KMS-11 (cell line): Measurements from ENCODE around the gene ALMS1.
A peak's percentile ranks its signal among the peaks of the same experiment; 100 is the strongest.
"Not testable (repeated sequence)": the region's sequence is repeated elsewhere in the genome, so short reads cannot be mapped to it uniquely, and the experiment has no call there.

ENCODE experiments used
- H2AFZ ChIP-seq: fragments of 200-600 bp; sonication (generic); 2 replicates; pipeline ENCODE4 v1.6.1; 2016; ENCODE audit warnings: antibody characterized with exemption, mixed run types, low read depth
- H3K27ac ChIP-seq: fragments of 200-600 bp; sonication (generic); 2 replicates; pipeline ENCODE4 v1.6.1; 2016; ENCODE audit warnings: mild to moderate bottlenecking, mixed run types
- H3K27me3 ChIP-seq: fragments of 200-600 bp; sonication (generic); 2 replicates; pipeline ENCODE4 v1.6.1; 2017; ENCODE audit warnings: mild to moderate bottlenecking, low read depth, mixed run types, moderate library complexity; ENCODE audit not compliant: insufficient read depth
- H3K36me3 ChIP-seq: fragments of 200-600 bp; sonication (generic); 2 replicates; pipeline ENCODE4 v1.6.1; 2017; ENCODE audit warnings: mild to moderate bottlenecking, mixed run types; ENCODE audit not compliant: insufficient read depth
- H3K4me1 ChIP-seq: fragments of 200-600 bp; sonication (generic); 2 replicates; pipeline ENCODE4 v1.6.1; 2016; ENCODE audit warnings: mild to moderate bottlenecking, low read depth, mixed run types; ENCODE audit not compliant: poor library complexity, severe bottlenecking
- H3K4me2 ChIP-seq: fragments of 200-600 bp; sonication (generic); 2 replicates; pipeline ENCODE4 v1.7.0; 2016; ENCODE audit warnings: mild to moderate bottlenecking, mixed run types
- H3K4me3 ChIP-seq: fragments of 200-600 bp; sonication (generic); IDR thresholded peaks from 2 replicates; pipeline ENCODE4 v1.6.1; 2017; ENCODE audit warnings: low read depth, low read length, mixed read lengths; ENCODE audit not compliant: insufficient read depth
- H3K79me2 ChIP-seq: fragments of 200-600 bp; sonication (generic); 2 replicates; pipeline ENCODE4 v1.6.1; 2016; ENCODE audit warnings: low read depth, mixed run types; ENCODE audit not compliant: insufficient read depth
- H3K9ac ChIP-seq: fragments of 200-600 bp; sonication (generic); 2 replicates; pipeline ENCODE4 v1.6.1; 2016; ENCODE audit warnings: mild to moderate bottlenecking, mixed run types
- H4K20me1 ChIP-seq: fragments of 200-600 bp; sonication (generic); 2 replicates; pipeline ENCODE4 v1.6.1; 2016; ENCODE audit warnings: mild to moderate bottlenecking, mixed run types; ENCODE audit not compliant: insufficient read depth
- CTCF ChIP-seq: fragments of 200-600 bp; sonication (generic); conservative IDR thresholded peaks from 2 replicates; pipeline ENCODE4 v1.6.1; 2017; ENCODE audit warnings: low read depth, mild to moderate bottlenecking, antibody characterized with exemption, low read length, moderate library complexity, mixed read lengths

Gene ALMS1

DNA sequence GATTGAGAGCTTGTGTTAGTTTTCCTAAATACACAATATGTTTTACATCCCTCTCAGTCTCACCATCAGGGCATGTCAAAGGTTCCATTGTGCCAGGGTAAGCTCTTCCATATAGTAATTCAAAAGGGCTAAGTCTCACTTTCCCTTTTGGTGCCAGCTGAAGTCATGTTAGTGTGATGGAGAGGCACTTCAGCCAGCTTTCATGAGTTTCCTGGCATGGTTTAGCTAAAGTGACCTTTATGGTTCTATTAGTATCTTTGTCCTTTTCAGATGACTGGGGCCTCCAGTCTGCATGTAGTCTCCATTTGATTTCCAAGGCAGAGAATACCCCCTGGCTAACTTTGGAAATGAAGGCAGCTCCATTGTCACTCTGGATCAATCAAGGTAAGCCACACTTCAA lies 229.4 kb downstream of the ALMS1 start:
- no peak overlapping the region for H3K4me2 ChIP-seq
- no peak overlapping the region for H2AFZ ChIP-seq
- no peaks in the 10 kb centered on the region for H3K27me3 ChIP-seq
- H3K4me1 ChIP-seq = no peaks in the 10 kb centered on the region
- no peak overlapping the region for H3K9ac ChIP-seq
- H3K36me3 ChIP-seq = no peaks in the 10 kb centered on the region
- no peaks in the 10 kb centered on the region for H4K20me1 ChIP-seq
- H3K79me2 ChIP-seq = no peaks in the 10 kb centered on the region
- no peak for TF ChIP-seq CTCF
- H3K4me3 ChIP-seq = no peak overlapping the region
- H3K27ac ChIP-seq = no peak overlapping the region

- not testable (repeated sequence) for H3K79me2 ChIP-seq, H2AFZ ChIP-seq, H4K20me1 ChIP-seq, H3K36me3 ChIP-seq, H3K9ac ChIP-seq, H3K4me1 ChIP-seq, H3K27ac ChIP-seq, H3K4me3 ChIP-seq, H3K27me3 ChIP-seq, H3K4me2 ChIP-seq
- peak; percentile 34; the same call in 1 of the 2 replicates for TF ChIP-seq CTCF
These were observed 234.3 kb downstream of the ALMS1 start for GRCh38 chr2:73619925-73620324.

DNA sequence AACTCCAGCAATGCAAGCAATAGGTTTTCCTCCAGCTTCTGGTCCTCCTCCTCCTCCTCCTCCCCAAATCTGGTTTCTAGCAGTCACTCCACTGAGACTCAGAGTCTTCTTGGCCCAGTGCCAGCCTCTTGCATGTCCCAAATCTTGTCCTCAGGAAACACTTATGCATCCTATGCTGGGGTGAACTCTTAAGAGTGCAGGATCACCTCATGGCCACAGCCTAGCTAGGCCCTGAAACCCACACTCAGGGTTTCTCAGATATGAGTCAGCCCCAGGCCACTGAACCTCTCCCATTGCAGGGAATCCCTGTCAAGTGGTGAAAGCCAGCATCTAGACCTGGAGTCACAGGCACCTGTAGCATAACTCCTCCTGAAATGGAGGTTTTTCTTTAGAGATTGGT lies 238.4 kb downstream of the ALMS1 start:
- not testable (repeated sequence) for H3K4me1 ChIP-seq, H3K27ac ChIP-seq, H4K20me1 ChIP-seq, H3K4me3 ChIP-seq, H3K79me2 ChIP-seq, H3K4me2 ChIP-seq, H3K27me3 ChIP-seq, H3K36me3 ChIP-seq, H2AFZ ChIP-seq, H3K9ac ChIP-seq

GRCh38 chr2:73624625-73625024 lies 239.0 kb downstream of the ALMS1 start:
- not testable (repeated sequence) for H3K4me2 ChIP-seq, H3K4me1 ChIP-seq, H2AFZ ChIP-seq, H3K79me2 ChIP-seq, H3K36me3 ChIP-seq, H3K27ac ChIP-seq, H3K4me3 ChIP-seq, H3K9ac ChIP-seq, H3K27me3 ChIP-seq, H4K20me1 ChIP-seq

- not testable (repeated sequence) for H3K4me1 ChIP-seq, H3K79me2 ChIP-seq, H3K4me2 ChIP-seq, H3K36me3 ChIP-seq, H3K27ac ChIP-seq, H3K9ac ChIP-seq, H3K4me3 ChIP-seq, H3K27me3 ChIP-seq, H4K20me1 ChIP-seq, H2AFZ ChIP-seq
These were observed 240.6 kb downstream of the ALMS1 start for GRCh38 chr2:73626237-73626636.

GRCh38 chr2:73628493-73628892 lies 242.9 kb downstream of the ALMS1 start:
- H3K9ac ChIP-seq, H3K27me3 ChIP-seq, H3K4me2 ChIP-seq, H4K20me1 ChIP-seq, H3K4me3 ChIP-seq, H3K36me3 ChIP-seq, H3K4me1 ChIP-seq, H3K27ac ChIP-seq, H2AFZ ChIP-seq, H3K79me2 ChIP-seq: not testable (repeated sequence)
